Mononuclear cell (primary cell): ENCODE data around the gene ELP6. TPM values are rescaled to one million over a fixed set of nuclear protein-coding genes. Genes with fewer than 3 reads are reported as not detected.
"Not testable (repeated sequence)": the region's sequence is repeated elsewhere in the genome, so short reads cannot be mapped to it uniquely, and the experiment has no call there.

Experiments used
- H3K27me3 ChIP-seq: 2 replicates; pipeline ENCODE4 v1.6.0; 2011; ENCODE audit warnings: low read length, control low read depth; ENCODE audit not compliant: insufficient read depth
- H3K4me1 ChIP-seq: 2 replicates; pipeline ENCODE4 v1.5.1; 2011; ENCODE audit warnings: mild to moderate bottlenecking, low read length, control low read depth; ENCODE audit not compliant: insufficient read depth
- H3K4me3 ChIP-seq: 2 replicates; pipeline ENCODE4 v1.5.1; 2011; ENCODE audit warnings: mild to moderate bottlenecking, low read length, moderate library complexity
- H3K9me3 ChIP-seq: 2 replicates; pipeline ENCODE4 v1.5.1; 2011; ENCODE audit warnings: low read depth, mild to moderate bottlenecking, control low read depth, low read length
- total RNA-seq: library from RNA; depleted of rRNA; stranded (reverse); fragments of >200 nt; gene quantifications from one replicate; pipeline ENCODE4 v1.2.3, GENCODE V29; 2012

The ELP6 gene
- total RNA-seq, 1 donor: 7.8 TPM

DNA sequence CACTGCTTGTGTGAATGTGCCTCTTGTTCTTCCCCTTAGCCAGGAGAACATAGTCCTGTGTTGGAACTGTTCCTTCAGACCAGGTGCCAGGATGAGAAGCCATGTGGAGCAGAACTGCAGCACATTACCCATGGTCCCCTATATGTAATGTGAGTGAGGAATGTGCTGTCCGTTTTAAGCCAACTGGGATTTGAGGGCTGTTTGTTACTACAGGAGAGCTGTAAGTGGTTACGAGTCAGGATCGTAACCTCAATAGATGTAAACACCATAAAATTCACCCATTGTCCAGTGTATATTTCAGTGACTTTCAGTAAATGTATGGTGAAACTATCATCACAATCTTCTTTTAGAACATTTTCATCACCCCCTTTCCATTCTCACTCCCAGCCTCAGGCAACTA lies 27.7 kb downstream of the ELP6 start:
- no peaks in the 10 kb centered on the region for H3K4me1 ChIP-seq
- H3K4me3 ChIP-seq: no peak overlapping the region
- no peaks in the 10 kb centered on the region for H3K27me3 ChIP-seq
- H3K9me3 ChIP-seq: no peaks in the 10 kb centered on the region

DNA sequence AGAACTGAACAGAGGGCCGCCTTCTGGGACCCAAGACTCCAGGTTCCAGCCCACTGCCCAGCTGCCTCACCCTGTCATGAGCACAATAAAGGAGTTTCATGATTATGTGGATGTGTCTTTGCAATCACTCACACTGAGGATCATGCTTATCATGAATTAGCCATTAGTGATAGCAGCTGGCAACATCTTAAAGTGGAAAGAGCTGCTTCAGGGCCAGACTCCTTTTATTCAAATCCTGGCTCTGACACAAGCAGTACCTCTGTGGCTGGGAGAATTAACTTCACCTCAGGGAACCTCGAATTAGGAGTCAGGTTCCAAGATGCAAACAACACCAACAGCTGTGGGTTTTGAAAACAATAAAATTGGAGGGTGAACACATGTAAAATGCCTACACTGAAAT lies 31.1 kb downstream of the ELP6 start:
- no peak overlapping the region for H3K4me3 ChIP-seq
- no peaks in the 10 kb centered on the region for H3K9me3 ChIP-seq
- H3K4me1 ChIP-seq: no peaks in the 10 kb centered on the region
- H3K27me3 ChIP-seq: no peaks in the 10 kb centered on the region

DNA sequence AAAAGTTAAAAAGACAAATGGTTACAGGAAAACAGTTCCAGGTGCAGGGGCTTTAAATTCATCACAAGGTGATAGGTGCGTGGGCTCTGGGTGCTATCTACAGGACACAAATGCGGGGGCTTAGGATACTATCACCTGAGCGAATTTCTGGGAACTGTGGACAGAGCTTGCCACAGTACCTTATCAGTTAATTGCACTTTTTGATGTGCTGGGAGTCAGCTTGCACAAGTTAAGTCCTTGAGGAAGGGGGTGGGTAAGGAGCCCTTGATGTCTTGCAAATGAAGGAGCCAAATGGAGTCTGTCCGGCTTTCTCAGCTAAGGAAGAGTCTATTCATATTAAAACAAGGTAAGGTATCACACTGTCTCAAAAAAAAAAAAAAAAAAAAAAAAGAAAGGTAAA lies 31.7 kb downstream of the ELP6 start:
- H3K4me3 ChIP-seq, H3K27me3 ChIP-seq: not testable (repeated sequence)

DNA sequence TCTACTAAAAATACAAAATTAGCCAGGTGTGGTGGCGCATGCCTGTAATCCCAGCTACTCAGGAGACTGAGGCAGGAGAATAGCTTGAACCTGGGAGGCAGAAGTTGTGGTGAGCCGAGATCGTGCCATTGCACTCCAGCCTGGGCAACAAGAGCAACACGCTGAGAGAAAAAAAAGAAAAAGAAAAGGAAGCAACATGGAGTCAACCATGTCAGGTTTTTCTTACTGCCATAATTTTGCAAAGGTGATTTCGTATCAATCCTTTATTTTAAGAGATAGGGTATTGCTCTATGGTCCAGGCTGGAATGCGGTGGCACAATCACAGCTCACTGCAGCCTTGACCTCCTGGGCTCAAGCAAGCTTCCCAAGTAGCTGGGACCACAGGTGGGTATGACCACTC lies 33.2 kb downstream of the ELP6 start:
- peaks cover 11% of the 10 kb centered on the region for H3K4me1 ChIP-seq
- H3K27me3 ChIP-seq, H3K9me3 ChIP-seq, H3K4me3 ChIP-seq: not testable (repeated sequence)

More for the DNA sequence above, 31.7 kb downstream of the ELP6 start:
- H3K4me1 ChIP-seq, H3K9me3 ChIP-seq: not testable (repeated sequence)

DNA sequence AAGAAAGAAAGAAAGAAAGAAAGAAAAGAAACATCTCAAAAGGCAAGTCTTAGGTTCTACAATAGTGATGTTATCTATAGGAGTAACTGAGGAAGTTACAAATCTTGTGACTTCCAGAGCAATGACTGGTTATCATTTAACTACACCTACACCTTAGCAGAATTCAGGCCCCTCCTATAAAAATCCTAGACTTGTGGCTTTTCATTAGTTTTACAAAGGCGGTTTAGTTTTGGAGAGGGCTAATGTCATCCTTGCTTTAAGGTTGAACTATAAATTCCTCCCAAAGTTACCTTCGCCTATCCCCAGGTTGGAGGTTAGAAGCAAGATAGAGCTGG lies 33.7 kb downstream of the ELP6 start:
- Histone ChIP-seq H3K27me3 (no peaks in the 10 kb centered on the region), H3K4me1 (peaks cover 14% of the 10 kb centered on the region), H3K4me3 (no peak overlapping the region), H3K9me3 (no peaks in the 10 kb centered on the region)

DNA sequence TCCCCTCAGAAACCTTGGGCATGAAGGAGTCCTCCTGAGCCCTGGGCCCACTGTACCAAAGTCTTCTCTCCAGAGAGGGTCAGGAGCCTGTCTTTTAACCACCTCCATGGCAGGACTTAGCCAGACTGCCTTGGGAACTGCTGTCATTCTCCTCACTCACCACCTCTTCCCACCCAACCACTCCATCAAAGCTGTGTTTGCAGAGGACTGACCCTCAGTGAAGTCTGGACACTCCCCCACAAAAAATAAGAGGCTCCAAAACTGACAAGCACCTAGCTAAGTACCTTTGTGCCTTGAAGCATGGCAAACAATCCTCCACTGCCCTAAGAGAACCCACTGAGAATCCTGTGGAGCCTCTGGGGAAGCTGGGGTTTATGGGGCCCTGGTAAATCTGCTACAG lies 35.5 kb downstream of the ELP6 start:
- Histone ChIP-seq H3K27me3 (no peaks in the 10 kb centered on the region), H3K4me3 (no peak overlapping the region), H3K4me1 (peaks cover 28% of the 10 kb centered on the region), H3K9me3 (no peaks in the 10 kb centered on the region)

DNA sequence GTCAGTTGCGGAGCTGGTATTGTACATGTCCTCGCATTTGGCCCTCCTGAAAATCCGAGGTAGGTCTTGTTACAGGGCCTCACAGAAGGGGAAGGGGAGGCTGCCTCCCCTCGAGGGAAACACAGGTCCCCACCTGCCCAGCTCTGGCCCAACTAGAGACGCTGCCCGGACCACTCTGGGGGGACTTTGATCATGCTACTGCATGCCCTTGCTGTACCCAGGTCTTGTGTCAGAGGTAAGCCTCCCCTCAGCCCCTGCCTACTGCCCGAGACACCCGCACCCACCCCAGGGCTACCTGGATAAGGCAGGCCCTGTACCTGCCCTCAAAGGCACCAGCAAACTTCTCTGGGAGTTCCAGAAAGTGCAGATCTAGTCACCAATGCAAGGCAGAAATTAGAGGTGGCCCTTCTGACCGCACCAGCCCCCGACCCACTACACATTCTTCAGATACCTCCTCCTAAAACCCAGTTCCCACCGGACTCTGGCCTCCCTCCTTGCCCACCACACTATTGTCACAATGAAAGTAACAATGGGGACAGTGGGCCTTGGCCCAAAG lies 36.8 kb downstream of the ELP6 start:
- Histone ChIP-seq H3K9me3 (no peaks in the 10 kb centered on the region), H3K4me1 (peaks cover 28% of the 10 kb centered on the region), H3K27me3 (no peaks in the 10 kb centered on the region), H3K4me3 (no peak overlapping the region)

DNA sequence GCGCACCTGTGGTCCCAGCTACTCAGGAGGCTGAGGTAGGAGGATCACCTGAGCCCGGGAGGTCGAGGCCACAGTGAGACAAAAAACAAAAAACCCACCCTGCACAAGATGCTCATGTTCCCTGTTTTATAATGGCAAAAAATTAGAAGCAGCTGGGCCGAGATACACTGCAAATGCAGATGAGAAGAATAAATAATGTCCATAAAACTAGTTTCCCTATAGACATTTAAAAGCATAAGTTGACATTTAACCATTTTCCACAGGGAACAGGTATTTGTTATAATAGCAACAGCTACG lies 37.2 kb downstream of the ELP6 start:
- Histone ChIP-seq H3K4me3 (peak overlapping the region; percentile 81), H3K4me1 (peaks cover 28% of the 10 kb centered on the region), H3K27me3 (no peaks in the 10 kb centered on the region), H3K9me3 (no peaks in the 10 kb centered on the region)

DNA sequence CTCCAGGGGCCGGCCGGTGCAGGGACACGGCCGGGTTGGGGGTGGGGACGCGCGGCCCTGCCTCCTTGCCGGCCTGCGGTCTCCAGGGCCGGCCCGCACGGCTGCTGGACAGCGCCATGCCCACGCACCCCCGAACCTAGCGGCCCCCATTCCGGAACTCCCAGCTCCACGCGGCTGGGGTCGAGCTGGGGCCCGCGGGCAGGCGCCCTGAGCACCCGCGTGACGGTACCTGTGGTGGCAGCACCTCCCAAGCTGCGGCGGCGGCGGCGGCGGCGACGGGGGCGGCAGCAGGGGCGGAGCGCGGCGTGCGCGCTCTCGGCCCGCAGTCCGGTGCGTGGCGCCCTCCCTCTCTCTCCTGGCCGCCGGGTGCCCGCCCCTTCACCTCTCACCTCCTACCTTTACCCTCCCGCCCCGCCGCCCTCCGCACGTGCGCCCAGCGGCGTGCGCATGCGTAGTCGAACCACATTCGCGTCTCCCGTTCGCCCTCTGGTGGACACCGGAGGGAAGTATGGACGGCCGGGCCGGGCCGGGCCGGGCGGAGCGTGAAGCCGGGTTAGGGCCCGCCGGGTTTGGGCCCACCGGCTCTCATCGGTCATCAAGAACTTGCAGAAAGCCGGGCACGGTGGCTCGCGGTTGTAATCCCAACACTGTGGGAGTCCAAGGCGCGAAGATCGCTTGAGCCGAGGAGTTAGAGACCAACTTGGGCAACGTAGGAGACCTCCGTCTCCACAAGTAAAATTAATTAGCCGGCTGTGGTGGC lies 37.8 kb downstream of the ELP6 start, which contains the start of gene SCAP:
SCAP (minus strand) TSS at position 372 of the 760 bp plus-strand sequence. CDS start 32,948 bp downstream, outside the sequence.
- Histone ChIP-seq H3K4me3 (peak within 1 kb of the TSS; percentile 81), H3K9me3 (no peaks in the 10 kb centered on the region), H3K4me1 (peaks cover 28% of the 10 kb centered on the region), H3K27me3 (no peaks in the 10 kb centered on the region)

DNA sequence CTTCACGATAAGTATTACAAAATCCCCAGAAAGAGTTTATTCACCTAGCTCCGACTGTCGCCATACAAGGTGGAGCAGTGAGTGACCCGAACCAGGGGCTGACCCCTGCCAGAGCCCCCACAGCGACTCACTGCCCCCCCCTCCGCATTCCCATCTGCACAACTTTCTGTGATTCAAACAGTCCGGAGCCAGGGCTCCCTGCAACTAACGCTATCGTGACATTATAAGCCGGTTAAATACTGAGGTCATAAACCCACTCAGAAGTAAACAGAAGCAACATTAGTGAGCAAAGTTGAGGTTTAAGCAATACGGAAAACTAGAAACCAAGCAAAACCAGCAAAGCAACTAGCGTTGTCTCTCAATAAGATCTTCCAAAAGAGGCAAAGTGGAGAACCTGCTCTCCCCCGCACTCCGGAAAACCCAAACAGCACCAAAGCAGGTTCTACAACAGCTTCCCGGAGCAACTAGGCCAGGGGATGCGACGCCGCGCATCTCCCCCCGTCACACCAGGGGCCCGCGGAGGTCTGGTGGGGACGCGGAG lies 38.4 kb downstream of the ELP6 start:
- Histone ChIP-seq H3K4me3 (peak overlapping the region; percentile 81), H3K9me3 (no peaks in the 10 kb centered on the region), H3K27me3 (no peaks in the 10 kb centered on the region), H3K4me1 (peaks cover 28% of the 10 kb centered on the region)

DNA sequence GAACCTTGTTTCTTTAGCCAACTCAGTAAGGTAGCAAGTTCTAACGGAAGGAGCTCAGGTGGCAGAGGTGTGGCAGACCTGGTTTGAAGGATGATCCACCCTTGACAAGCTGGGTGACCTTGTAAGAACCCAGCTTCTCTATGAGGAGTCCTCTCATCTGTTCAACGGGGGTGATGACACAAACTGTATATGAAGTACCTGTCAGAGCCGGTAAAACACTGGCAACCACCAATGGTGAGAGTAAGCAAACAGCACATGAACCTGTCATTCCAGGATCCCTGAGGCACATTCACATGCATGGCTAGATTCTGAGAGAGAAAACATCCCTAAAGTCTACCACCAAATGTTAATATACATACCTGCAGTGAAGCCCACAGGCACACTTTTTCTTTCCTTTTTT lies 40.1 kb downstream of the ELP6 start:
- no peaks in the 10 kb centered on the region for H3K27me3 ChIP-seq
- peaks cover 28% of the 10 kb centered on the region for H3K4me1 ChIP-seq
- H3K4me3 ChIP-seq: no peak overlapping the region
- H3K9me3 ChIP-seq: no peaks in the 10 kb centered on the region

DNA sequence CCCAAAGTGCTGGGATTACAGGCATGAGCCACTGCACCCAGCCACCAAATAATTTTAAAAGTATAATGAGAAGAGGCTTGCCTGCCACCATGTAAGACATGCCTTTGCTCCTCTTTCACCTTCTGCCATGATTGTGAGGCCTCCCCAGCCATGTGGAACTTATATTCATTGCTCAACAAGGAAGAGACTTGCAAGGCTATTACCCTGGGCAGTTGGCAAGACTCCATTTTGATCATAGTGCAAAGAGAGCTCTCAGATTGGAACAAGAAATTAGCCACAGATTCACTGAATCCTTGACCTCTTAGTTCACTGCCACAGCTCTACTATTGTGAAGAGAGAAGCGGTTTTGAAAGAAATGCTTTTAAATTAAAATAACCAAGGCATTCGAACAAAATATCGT lies 43.9 kb downstream of the ELP6 start:
- no peak overlapping the region for H3K4me3 ChIP-seq
- peaks cover 39% of the 10 kb centered on the region for H3K4me1 ChIP-seq
- no peaks in the 10 kb centered on the region for H3K27me3 ChIP-seq
- no peaks in the 10 kb centered on the region for H3K9me3 ChIP-seq

DNA sequence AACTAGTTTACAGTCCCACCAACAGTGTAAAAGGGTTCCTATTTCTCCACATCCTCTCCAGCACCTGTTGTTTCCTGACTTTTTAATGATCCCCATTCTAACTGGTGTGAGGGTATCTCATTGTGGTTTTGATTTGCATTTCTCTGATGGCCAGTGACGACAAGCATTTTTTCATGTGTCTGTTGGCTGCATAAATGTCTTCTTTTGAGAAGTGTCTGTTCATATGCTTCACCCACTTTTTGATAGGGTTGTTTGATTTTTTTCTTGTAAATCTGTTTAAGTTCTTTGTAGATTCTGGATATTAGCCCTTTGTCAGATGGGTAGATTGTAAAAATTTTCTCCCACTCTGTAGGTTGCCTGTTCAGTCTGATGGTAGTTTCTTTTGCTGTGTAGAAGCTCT lies 45.2 kb downstream of the ELP6 start:
- not testable (repeated sequence) for H3K9me3 ChIP-seq, H3K4me3 ChIP-seq, H3K27me3 ChIP-seq
- peaks cover 42% of the 10 kb centered on the region for H3K4me1 ChIP-seq

DNA sequence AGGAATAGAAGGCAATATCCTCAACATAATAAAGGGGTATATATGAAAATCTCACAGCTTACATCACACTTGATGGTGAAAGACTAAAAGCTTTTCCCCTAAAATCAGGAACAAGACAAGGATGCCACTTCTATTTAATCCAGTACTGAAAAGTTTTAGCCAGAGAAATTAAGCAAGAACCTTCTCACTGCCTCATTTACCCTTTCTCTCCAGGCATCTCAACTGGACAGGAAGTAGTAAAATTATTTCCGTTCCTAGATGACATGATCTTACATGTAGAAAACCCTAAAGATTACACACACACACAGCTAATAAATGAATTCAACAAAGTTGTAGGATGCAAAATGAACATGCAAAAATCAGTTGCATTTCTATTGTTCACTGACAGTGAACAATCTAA lies 48.9 kb downstream of the ELP6 start:
- Histone ChIP-seq H3K4me1 (peaks cover 41% of the 10 kb centered on the region), H3K9me3 (no peaks in the 10 kb centered on the region), H3K4me3 (no peak overlapping the region), H3K27me3 (no peaks in the 10 kb centered on the region)

DNA sequence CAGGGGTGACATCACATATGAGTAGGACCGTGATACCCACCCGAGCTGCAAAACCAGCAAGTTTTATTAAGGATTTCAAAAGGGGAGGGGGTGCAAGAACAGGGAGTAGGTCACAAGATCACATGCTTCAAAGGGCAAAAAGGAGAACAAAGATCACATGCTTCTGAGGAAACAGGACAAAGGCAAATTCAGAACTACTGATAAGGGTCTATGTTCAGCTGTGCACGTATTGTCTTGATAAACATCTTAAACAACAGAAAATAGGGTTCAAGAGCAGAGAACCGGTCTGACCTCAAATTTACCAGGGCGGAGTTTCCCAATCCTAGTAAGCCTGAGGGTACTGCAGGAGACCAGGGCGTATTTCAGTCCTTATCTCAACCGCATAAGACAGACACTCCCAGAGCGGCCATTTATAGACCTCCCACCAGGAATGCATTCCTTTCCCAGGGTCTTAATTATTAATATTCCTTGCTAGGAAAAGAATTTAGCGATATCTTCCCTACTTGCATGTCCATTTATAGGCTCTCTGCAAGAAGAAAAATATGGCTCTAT lies 53.9 kb downstream of the ELP6 start:
- peaks cover 21% of the 10 kb centered on the region for H3K4me1 ChIP-seq
- not testable (repeated sequence) for H3K9me3 ChIP-seq, H3K4me3 ChIP-seq, H3K27me3 ChIP-seq

DNA sequence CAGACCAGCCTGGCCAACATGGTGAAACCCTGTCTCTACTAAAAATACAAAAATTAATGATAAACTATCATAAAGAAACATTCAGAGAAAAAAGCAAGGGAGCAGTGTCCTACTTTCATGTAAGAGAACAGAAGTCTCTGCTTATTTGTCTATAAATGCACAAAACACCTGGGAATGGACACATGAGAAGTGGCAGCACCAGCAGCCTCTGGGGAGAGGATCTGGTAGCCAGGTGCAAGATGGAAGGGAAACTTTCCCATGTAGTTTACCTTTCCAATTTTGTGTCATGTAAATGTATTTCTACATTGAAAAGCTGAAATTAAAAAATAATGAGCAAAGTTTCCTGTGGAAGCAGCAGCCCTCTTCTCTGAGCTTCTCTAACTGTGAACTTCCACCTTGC lies 56.5 kb downstream of the ELP6 start:
- Histone ChIP-seq H3K4me3 (no peak overlapping the region), H3K4me1 (peaks cover 6% of the 10 kb centered on the region), H3K9me3 (no peaks in the 10 kb centered on the region), H3K27me3 (no peaks in the 10 kb centered on the region)
